Fibroblast of lung (primary cell): ENCODE results near the gene PAPPA.

Source experiments
- CTCF ChIP-seq, 2 donors: IDR thresholded peaks in 1 of 2; conservative IDR thresholded peaks in 1 of 2; 1 replicate in 1 of 2; 2 replicates in 1 of 2; pipeline ENCODE4 v1.5.1; 2011 to 2012; ENCODE audit warnings: low read length in 2 of 2, control low read depth in 1 of 2, inconsistent platforms in 1 of 2, low read depth in 1 of 2, mild to moderate bottlenecking in 1 of 2
- EZH2 ChIP-seq: IDR thresholded peaks from 2 replicates; pipeline ENCODE4 v1.5.1; 2012; ENCODE audit warnings: low read length, control low read depth, mild to moderate bottlenecking; ENCODE audit errors: missing control alignments

- no peak for TF ChIP-seq CTCF (conservative IDR thresholded peaks at IDR 0.05 in 1 of 2, IDR thresholded peaks at IDR 0.05 in 1 of 2; ENCODE audit: low read depth in 1 of 2, low read length in 2 of 2)
- no peak for TF ChIP-seq EZH2
Measured at GRCh38 chr9:116182876-116183275, 29.3 kb downstream of the PAPPA start.
